HG02981 (cell line): ENCODE results near the gene STK32C.
A peak's percentile ranks its signal among the peaks of the same experiment; 100 is the strongest.
"Not testable (repeated sequence)": the region's sequence is repeated elsewhere in the genome, so short reads cannot be mapped to it uniquely, and the experiment has no call there.

Experiments
- ATAC-seq: cut with Tn5 transposase; IDR thresholded peaks from one replicate; pipeline ENCODE4 v1.9.1; 2021; ENCODE audit warnings: mild to moderate bottlenecking, moderate library complexity; ENCODE audit not compliant: unreplicated experiment

Gene STK32C

GRCh38 chr10:132338876-132339275 lies 31.1 kb upstream of the STK32C start:
- ATAC-seq, result no peak

DNA sequence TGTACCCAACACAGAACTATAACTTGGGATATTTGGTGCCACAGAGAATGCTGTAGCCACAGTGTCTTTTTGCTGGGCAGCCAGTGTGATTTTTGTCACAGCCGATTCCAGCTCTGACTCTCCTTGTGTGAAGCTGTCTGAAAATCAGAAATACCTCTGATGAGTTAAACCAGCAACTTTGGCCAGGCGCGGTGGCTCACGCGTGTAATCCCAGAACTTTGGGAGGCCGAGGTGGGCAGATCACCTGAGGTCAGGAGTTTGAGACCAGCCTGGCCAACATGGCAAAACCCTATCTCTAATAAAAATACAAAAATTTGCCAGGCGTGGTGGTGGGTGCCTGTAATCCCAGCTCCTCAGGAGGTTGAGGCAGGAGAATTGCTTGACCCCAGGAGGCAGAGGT lies 30.1 kb upstream of the STK32C start:
- not testable (repeated sequence) for ATAC-seq

- no peak for ATAC-seq
Measured at GRCh38 chr10:132336919-132337407, 29.2 kb upstream of the STK32C start.

GRCh38 chr10:132336064-132336746 lies 28.5 kb upstream of the STK32C start:
- ATAC-seq, result no peak

DNA sequence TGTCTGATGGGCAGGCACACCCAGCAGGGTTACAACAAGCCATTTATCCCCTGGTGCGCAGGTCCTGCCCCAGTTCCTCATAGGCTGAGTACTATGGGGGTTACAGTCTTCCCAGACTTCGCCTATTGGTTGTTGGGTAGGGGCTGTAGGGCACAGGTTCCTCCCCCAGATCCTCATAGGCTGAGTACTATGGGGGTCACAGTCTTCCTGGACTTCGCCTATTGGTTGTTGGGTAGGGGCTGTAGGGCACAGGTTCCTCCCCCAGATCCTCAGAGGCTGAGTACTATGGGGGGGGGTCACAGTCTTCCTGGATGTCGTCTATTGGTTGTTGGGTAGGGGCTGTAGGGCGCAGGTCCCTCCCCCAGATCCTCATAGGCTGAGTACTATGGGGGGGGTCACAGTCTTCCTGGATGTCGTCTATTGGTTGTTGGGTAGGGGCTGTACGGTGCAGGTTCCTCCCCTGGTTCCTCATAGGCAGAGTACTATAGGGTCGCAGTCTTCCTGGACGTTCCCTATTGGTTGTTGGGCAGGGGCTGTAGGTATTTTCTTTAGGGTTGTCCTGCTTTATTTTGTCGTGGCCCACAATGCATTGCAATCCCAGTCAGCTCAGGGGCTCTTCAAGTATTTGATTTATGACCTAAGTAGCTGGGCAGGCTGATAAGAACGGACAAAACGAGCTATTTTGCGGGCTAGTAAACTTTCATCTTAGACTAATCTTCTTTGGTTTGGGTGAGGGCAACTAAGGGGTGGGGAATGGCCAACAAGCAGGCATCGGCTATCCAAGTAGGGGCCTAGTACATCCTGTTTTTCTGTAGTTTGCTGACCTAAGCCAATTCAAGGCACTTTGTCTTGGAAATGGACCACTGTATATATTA lies 27.7 kb upstream of the STK32C start:
- peak; percentile 42 for ATAC-seq

- ATAC-seq, result no peak
Measured at GRCh38 chr10:132334631-132335188, 27.0 kb upstream of the STK32C start.

- no peak for ATAC-seq
Measured at GRCh38 chr10:132333386-132333785, 25.6 kb upstream of the STK32C start.

DNA sequence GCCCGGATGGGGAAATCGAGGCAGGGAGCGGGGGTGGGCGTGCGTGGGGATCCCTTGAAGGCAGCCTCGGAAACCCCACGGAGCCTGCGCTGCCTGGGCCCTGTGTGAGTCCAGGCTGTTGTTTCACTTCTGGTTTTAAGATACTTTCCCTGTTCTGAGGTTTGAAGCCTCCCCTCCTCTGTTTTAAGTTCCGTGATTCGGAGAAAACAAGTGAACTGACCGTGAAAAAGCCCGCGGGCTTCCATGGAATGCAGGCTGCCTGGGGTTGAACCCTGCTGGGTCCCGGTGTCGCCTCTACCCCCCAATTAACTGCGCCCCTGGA lies 24.6 kb upstream of the STK32C start:
- ATAC-seq, result peak; percentile 32

GRCh38 chr10:132331601-132332432 lies 24.1 kb upstream of the STK32C start, which contains the start of gene LRRC27:
Gene LRRC27 (plus strand): TSS chr10:132332193. CDS start chr10:132333525, 1,332 bp downstream.
- peak; percentile 71 for ATAC-seq

- ATAC-seq, result no peak
Measured at GRCh38 chr10:132330486-132330833, 22.7 kb upstream of the STK32C start.

DNA sequence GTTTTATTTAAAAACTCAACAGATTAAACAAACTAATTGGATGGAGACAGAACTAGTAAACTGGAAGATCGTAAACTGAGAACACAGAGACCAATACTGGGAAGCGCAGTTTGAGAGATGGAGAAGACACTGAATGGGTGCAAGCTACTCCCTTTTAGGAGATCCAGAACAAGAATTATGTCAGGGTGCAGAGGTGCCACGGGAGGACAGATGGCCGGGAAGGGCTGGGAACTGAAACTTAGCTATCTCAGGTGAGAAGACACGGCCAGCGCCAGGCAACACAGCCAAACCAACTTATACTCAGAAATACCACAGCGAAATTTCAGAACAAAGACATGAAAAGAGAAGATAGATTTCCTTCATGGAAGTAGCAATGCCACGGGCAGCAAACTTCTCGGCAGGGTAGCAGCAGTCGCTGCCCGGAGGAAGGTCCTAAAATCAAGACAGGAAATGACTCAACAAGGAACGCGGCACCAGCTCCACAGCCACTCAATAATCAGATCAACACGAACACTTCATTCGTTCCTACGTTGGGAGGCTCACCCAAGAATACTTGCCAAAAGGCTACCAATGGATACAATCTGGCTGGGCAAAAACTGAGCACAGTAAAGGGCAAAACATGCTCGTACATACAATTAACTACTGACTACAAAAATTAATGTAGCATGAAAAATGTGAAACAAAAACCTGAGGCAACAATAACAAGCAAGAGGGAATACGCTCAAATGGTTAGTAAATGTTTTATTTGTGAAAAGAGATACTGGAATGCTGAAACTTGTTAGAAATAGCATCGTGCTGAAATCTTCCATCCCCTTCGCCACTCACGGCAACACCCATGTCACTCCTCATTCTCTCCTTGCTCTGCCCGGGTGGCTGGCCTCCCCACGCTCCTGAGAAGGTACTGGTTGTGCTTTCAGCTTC lies 22.1 kb upstream of the STK32C start:
- no peak for ATAC-seq

DNA sequence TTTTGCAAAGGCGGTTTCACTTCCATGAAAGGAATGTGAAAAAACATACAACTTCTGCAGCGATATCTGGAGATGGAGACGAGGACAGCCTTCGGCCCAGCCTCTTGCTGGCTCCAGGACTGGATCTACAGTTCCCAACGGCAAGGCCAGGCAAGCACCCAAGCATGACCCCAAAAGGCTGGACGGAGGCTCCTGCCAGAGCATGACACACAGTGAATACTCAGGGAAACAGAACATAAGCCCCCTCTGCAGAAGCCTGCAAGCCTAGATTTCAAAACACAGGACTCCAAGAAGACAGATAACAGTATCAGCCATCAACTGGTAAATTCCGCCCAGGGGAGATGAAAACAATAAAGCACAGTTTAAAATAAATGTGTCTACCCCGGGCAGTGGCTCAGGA lies 21.0 kb upstream of the STK32C start:
- ATAC-seq, result no peak

DNA sequence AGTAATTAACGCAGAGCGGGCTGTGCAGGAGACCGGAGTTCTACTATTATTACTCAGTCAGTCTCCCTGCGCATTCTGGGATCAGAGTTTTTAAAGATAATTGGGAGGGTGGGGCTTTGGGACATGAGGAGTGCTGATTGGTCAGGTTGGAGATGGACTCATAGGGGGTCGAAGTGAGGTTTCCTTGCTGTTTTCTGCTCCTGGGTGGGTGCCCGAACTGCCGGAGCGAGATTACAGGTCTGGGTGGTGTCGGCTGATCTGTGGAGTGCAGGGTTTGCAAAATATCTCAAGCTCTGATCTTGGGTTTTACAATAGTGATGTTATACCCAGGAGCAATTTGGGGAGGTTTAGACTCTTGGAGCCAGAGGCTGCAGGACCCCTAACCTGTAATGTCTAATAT lies 20.4 kb upstream of the STK32C start:
- no peak for ATAC-seq

- no peak for ATAC-seq
Measured at GRCh38 chr10:132326925-132327324, 19.2 kb upstream of the STK32C start.

- no peak for ATAC-seq
Measured at GRCh38 chr10:132326344-132326889, 18.7 kb upstream of the STK32C start.

DNA sequence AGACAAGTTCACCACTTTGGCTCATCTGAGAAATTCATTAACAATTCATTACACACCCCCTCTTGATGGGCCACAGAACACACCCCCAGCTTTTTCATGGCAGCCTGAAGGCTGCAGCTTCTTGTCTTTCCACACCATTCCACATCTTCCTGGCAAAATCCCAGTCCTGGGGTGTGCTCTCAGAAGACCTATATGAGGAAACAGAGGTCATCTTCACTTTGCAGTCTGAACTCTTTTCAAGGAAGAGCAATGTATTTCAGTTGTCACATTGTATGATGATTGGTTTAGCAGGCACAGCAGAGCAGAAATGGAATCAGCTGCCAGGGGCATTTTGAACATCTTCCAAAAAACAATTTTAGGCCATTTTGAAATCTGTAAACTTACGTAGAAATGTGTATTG lies 16.4 kb upstream of the STK32C start:
- no peak for ATAC-seq

DNA sequence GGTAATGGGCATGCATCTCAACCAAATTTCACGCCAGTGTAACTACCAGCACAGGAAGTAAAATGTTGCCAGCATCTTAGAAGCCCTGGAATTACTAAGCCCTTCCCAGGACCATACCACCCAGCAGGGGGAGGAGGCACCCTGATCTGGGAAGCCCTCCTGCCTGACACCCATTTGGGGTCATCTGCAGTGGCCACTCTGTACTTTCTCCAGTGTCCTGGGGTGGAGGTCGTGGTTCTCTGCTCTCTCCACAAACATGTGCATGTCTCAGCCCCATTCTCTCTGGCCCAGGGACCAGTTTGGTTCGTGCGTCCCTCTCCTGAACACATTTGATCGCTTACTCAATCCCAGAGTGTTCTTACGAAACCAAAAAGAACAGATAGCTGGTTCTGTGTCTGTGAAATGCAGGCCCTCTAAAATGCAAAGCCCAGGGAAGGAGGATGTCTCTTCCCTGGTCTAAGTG lies 14.9 kb upstream of the STK32C start:
- no peak for ATAC-seq

DNA sequence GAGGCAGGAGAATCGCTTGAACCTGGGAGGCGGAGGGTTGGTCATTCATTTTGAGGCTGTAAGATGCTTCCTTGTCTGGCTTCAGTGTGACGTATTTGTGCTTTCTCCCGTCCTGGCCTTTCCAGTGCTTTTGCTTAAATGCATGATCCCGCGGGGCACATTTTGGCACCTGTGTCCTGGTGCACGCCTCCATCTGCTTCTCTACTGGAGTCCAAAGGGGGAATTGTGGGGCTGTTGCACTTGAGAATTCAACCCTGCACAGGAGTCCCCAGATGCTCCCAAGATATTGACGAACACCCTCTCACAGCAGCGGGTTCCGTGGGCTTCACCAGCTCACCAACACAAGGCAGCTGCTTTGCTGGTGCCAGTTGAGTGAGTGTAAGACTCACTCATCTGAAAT lies 14.0 kb upstream of the STK32C start:
- ATAC-seq, result no peak

DNA sequence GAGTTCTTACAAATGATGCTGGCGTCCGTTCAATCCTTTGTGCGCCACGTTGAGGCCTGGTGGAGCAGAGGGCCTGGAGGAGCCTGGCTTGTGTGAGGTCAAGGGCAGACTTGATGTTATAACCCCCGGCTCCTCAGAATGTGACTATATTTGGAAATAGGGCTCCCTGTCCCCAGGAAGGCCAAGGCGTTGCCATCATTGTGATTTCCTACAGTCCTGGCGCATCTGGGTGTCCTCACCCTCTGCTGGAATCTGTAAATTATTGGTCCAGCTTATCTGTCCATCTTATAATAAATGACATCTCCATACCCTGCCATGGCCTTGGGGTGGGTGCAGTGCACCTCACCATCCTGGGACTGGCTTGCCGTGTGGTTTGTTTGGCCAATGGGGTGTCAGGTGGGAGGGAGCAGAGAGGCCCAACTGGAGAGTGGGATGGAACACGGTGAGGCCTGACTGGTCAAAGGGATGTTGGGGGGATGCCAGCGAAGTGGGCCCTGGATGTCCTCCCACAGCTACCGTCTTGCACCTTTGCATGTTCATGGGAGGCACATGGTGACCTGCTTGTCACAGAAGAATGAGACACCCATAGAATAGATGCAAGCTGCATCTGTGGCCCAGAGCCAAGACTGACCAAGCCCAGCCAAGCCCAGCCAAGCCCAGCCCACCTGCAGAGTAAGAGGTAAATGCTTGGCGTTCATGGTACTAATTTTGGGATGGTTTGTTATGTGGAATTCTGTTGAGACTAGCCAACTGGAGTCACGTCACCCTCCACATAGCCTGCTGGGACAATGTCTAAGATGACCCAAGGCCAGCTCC lies 13.1 kb upstream of the STK32C start:
- no peak for ATAC-seq
